Hepatocyte (in vitro differentiated cells): ENCODE data around the gene ADAM8. TPM values are rescaled to one million over a fixed set of nuclear protein-coding genes. Genes with fewer than 3 reads are reported as not detected.

Source experiments
- DNase-seq: peaks from one replicate; pipeline ENCODE4 v3.0.0-alpha.2; 2016; ENCODE audit warnings: low spot score
- H2AFZ ChIP-seq: fragments of 200-600 bp; sonication (generic); 2 replicates; pipeline ENCODE4 v1.6.0; 2016; ENCODE audit warnings: antibody characterized with exemption, mild to moderate bottlenecking
- H3K27ac ChIP-seq: fragments of 200-600 bp; sonication (generic); 2 replicates; pipeline ENCODE4 v1.5.1; 2016; ENCODE audit warnings: mild to moderate bottlenecking
- H3K27me3 ChIP-seq: fragments of 200-600 bp; sonication (generic); 2 replicates; pipeline ENCODE4 v1.6.1; 2016
- H3K36me3 ChIP-seq: fragments of 200-600 bp; sonication (generic); replicated peaks from 2 replicates; pipeline ENCODE4 v1.5.1; 2016; ENCODE audit warnings: low read depth; ENCODE audit not compliant: insufficient read depth
- H3K4me1 ChIP-seq: fragments of 200-600 bp; sonication (generic); 2 replicates; pipeline ENCODE4 v1.5.1; 2016; ENCODE audit warnings: mild to moderate bottlenecking, moderate library complexity; ENCODE audit not compliant: insufficient read depth
- H3K4me2 ChIP-seq: fragments of 200-600 bp; sonication (generic); 2 replicates; pipeline ENCODE4 v1.6.0; 2016
- H3K4me3 ChIP-seq: fragments of 200-600 bp; sonication (generic); 2 replicates; pipeline ENCODE4 v1.5.1; 2016; ENCODE audit warnings: mild to moderate bottlenecking
- H3K79me2 ChIP-seq: fragments of 200-600 bp; sonication (generic); 2 replicates; pipeline ENCODE4 v1.6.0; 2017; ENCODE audit warnings: mild to moderate bottlenecking
- H3K9me2 ChIP-seq: fragments of 200-600 bp; sonication (generic); replicated peaks from 2 replicates; pipeline ENCODE4 v1.6.0; 2017; ENCODE audit warnings: mild to moderate bottlenecking; ENCODE audit not compliant: insufficient read depth
- H3K9me3 ChIP-seq: fragments of 200-600 bp; sonication (generic); 2 replicates; pipeline ENCODE4 v1.5.1; 2016; ENCODE audit warnings: low read depth, mild to moderate bottlenecking
- H4K20me1 ChIP-seq: fragments of 200-600 bp; sonication (generic); 2 replicates; pipeline ENCODE4 v1.6.0; 2016; ENCODE audit warnings: mild to moderate bottlenecking; ENCODE audit not compliant: insufficient read depth, poor library complexity, severe bottlenecking
- CTCF ChIP-seq: fragments of 200-600 bp; sonication (generic); IDR thresholded peaks from 2 replicates; pipeline ENCODE4 v1.5.1; 2016; ENCODE audit warnings: antibody characterized with exemption, mild to moderate bottlenecking; ENCODE audit not compliant: poor library complexity
- EZH2 ChIP-seq: fragments of 200-600 bp; sonication (generic); IDR thresholded peaks from 2 replicates; pipeline ENCODE4 v1.6.1; 2016; ENCODE audit warnings: antibody characterized with exemption, mild to moderate bottlenecking, borderline replicate concordance
- EZH2phosphoT487 ChIP-seq: fragments of 200-600 bp; sonication (generic); IDR thresholded peaks from one replicate; pipeline ENCODE4 v1.6.1; 2018; ENCODE audit warnings: antibody characterized with exemption, mild to moderate bottlenecking, low read depth, moderate library complexity; ENCODE audit not compliant: unreplicated experiment, severe bottlenecking
- WGBS: methylation state at CpG from one replicate; pipeline ENCODE4 v1.1.6; 2016; ENCODE audit warnings: low lambda C conversion rate; ENCODE audit errors: missing lambda C conversion rate; 5-methylcytosine and 5-hydroxymethylcytosine counted together
- polyA plus RNA-seq: library from polyadenylated mRNA; unstranded; fragments of >200 nt; fragmentation: Nextera tagmentation; extraction: Ambion mirVana; gene quantifications from 2 replicates; pipeline ENCODE4 v1.2.1, GENCODE V29; 2016
- total RNA-seq: library from RNA; depleted of rRNA; stranded (reverse); fragments of >200 nt; gene quantifications from 2 replicates; pipeline ENCODE4 v1.2.3, GENCODE V29; 2014

The ADAM8 gene
- total and polyA plus RNA-seq, 2 experiments from 2014 or later: 1.9 to 3.0 TPM

- H2AFZ ChIP-seq: no peak overlapping the region
- no peaks in the 10 kb centered on the region for H3K9me2 ChIP-seq
- no peaks in the 10 kb centered on the region for H3K79me2 ChIP-seq
- H3K27me3 ChIP-seq: peaks cover 18% of the 10 kb centered on the region
- no peaks in the 10 kb centered on the region for H3K4me1 ChIP-seq
- H3K9me3 ChIP-seq: no peaks in the 10 kb centered on the region
- no peaks in the 10 kb centered on the region for H4K20me1 ChIP-seq
- no peak for DNase-seq
- H3K4me3 ChIP-seq: no peak overlapping the region
- WGBS: 90% methylated on average over 11 of the region's 11 CpGs
- no peaks in the 10 kb centered on the region for H3K36me3 ChIP-seq
- TF ChIP-seq EZH2phosphoT487 (no peak), EZH2 (no peak), CTCF (no peak)
- no peak overlapping the region for H3K4me2 ChIP-seq
- no peak overlapping the region for H3K27ac ChIP-seq
Measured at GRCh38 chr10:133221331-133221730, 55.3 kb downstream of the ADAM8 start.

DNA sequence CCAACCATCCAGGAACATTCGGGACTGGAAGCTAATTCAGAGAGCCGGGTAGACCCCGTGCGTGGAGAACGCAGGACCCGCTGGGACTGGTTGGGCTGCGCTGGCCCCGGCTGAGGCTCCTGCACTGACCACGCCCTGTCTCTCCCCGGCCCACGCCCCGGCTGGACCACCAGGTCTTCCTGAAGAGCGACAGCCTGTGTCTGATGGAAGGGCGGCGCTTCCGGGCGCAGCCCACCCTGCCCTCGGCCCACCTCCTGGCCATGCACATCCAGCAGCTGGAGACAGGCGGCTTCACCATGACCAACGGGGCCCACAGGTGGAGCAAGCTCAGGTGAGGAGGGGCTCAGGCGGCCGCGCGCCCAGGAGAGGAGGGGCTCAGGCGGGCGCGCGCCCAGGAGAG, 56.9 kb downstream of the ADAM8 start:
- no peak for DNase-seq
- peaks cover 18% of the 10 kb centered on the region for H3K27me3 ChIP-seq
- H3K9me2 ChIP-seq: no peaks in the 10 kb centered on the region
- WGBS: 18% methylated on average over 22 of the region's 28 CpGs
- no peaks in the 10 kb centered on the region for H3K36me3 ChIP-seq
- no peak overlapping the region for H3K27ac ChIP-seq
- no peak overlapping the region for H3K4me3 ChIP-seq
- H3K79me2 ChIP-seq: no peaks in the 10 kb centered on the region
- no peaks in the 10 kb centered on the region for H3K4me1 ChIP-seq
- H3K4me2 ChIP-seq: no peak overlapping the region
- H4K20me1 ChIP-seq: no peaks in the 10 kb centered on the region
- H2AFZ ChIP-seq: no peak overlapping the region
- H3K9me3 ChIP-seq: no peaks in the 10 kb centered on the region
- no peak for TF ChIP-seq CTCF
- TF ChIP-seq EZH2phosphoT487: no peak
- no peak for TF ChIP-seq EZH2

GRCh38 chr10:133218891-133219290, 57.8 kb downstream of the ADAM8 start:
- H3K9me3 ChIP-seq: no peaks in the 10 kb centered on the region
- TF ChIP-seq EZH2 (no peak), CTCF (no peak), EZH2phosphoT487 (no peak)
- no peaks in the 10 kb centered on the region for H4K20me1 ChIP-seq
- H2AFZ ChIP-seq: no peak overlapping the region
- H3K36me3 ChIP-seq: no peaks in the 10 kb centered on the region
- no peak overlapping the region for H3K27ac ChIP-seq
- no peaks in the 10 kb centered on the region for H3K79me2 ChIP-seq
- peaks cover 18% of the 10 kb centered on the region for H3K27me3 ChIP-seq
- H3K4me2 ChIP-seq: no peak overlapping the region
- H3K9me2 ChIP-seq: no peaks in the 10 kb centered on the region
- no peak overlapping the region for H3K4me3 ChIP-seq
- H3K4me1 ChIP-seq: no peaks in the 10 kb centered on the region
- 88% methylated on average over 20 of the region's 20 CpGs for WGBS
- no peak for DNase-seq
